T-helper 22 cell (primary cell): Measurements from ENCODE around the gene NLE1.

Source experiments
- DNase-seq: peaks from one replicate; pipeline ENCODE4 v3.0.0-alpha.2; 2020; ENCODE audit warnings: low read depth

NLE1 gene

GRCh38 chr17:35086164-35086563 is 55.9 kb downstream of the NLE1 start:
- no peak for DNase-seq

- no peak for DNase-seq
These were observed 57.1 kb downstream of the NLE1 start for GRCh38 chr17:35084987-35085386.

- DNase-seq: no peak
These were observed 59.0 kb downstream of the NLE1 start for GRCh38 chr17:35083071-35083470.

GRCh38 chr17:35082073-35082657 is 59.9 kb downstream of the NLE1 start:
- DNase-seq: no peak

GRCh38 chr17:35081638-35082037 is 60.5 kb downstream of the NLE1 start:
- no peak for DNase-seq

GRCh38 chr17:35080536-35080935 is 61.6 kb downstream of the NLE1 start:
- no peak for DNase-seq

- no peak for DNase-seq
These were observed 62.3 kb downstream of the NLE1 start for GRCh38 chr17:35079547-35080423.
